Brain microvascular endothelial cell (primary cell): ENCODE results near the gene THYN1.

Experiments
- DNase-seq: peaks from one replicate; pipeline ENCODE4 v3.0.0-alpha.2; 2020
- H3K27ac ChIP-seq: fragments of 250-450 bp; sonication (Bioruptor Pico); 2 replicates; pipeline ENCODE4 v1.5.1; 2020; ENCODE audit warnings: mild to moderate bottlenecking, moderate library complexity
- H3K27me3 ChIP-seq: fragments of 250-450 bp; sonication (Bioruptor Pico); replicated peaks from 2 replicates; pipeline ENCODE4 v1.5.1; 2020; ENCODE audit warnings: mild to moderate bottlenecking
- H3K36me3 ChIP-seq: fragments of 250-450 bp; sonication (Bioruptor Pico); replicated peaks from 2 replicates; pipeline ENCODE4 v1.5.1; 2020; ENCODE audit warnings: mild to moderate bottlenecking
- H3K4me3 ChIP-seq: 2 replicates; pipeline ENCODE4 v1.5.1; 2011; ENCODE audit warnings: low read depth, mild to moderate bottlenecking, control low read depth, low read length, moderate library complexity
- in situ Hi-C: cut with HindIII; loops from 2 replicates; pipeline ENCODE4 v1.10.0; 2017; ENCODE audit warnings: low sequenced_read_pairs, low pct_ligation_motif_present
- TF ChIP-seq, protein P1 (sequence below): IDR thresholded peaks from 2 replicates; pipeline ENCODE4 v1.5.1; 2011; ENCODE audit warnings: low read depth, mild to moderate bottlenecking, moderate library complexity, low read length, control low read depth, inconsistent platforms; ENCODE audit errors: missing control alignments

The THYN1 gene

DNA sequence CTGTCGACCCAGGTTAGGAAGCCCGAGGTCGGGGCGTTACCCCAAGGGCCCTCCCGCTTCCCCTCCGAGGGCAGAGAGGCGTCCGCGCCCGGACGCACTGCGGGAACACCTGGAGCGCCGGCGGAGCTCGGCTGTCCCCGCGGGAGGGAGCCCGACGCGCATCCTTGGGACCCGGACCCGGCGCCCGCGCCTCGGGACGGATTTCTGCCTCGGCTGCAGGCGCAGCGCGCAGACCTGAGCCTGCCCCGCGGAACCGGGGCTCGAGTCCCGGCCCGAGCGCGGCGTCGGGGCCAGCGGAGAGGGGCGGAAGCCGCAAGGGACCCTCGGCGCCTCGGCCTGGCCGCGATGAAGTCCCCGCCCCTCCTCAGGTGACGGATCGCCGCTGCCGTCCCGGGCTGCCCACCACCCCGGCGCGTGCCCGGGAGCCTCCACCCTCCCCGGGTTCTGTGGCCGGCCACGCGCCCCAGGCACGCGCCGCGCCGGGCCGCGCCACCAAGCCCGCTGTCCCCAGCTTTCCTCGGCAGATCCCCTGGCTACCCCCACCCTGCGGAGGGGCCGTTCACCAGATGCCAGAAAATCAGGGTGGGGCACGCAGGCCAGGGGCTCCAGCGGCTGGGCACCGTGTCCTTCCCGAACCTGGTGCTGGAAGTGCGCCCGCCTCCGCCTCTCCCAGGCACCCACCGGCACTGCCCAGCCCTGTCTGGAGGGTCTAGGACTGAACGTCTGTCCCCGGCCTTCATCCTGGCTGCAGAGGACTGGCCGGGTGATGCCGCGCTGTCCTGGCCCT lies 23.4 kb upstream of the THYN1 start:
- Histone ChIP-seq H3K27ac (no peak overlapping the region), H3K4me3 (peak overlapping the region; percentile 32), H3K27me3 (peaks cover 57% of the 10 kb centered on the region), H3K36me3 (no peaks in the 10 kb centered on the region)
- in situ Hi-C loops, result no loop called here
- TF ChIP-seq, protein P1, sequence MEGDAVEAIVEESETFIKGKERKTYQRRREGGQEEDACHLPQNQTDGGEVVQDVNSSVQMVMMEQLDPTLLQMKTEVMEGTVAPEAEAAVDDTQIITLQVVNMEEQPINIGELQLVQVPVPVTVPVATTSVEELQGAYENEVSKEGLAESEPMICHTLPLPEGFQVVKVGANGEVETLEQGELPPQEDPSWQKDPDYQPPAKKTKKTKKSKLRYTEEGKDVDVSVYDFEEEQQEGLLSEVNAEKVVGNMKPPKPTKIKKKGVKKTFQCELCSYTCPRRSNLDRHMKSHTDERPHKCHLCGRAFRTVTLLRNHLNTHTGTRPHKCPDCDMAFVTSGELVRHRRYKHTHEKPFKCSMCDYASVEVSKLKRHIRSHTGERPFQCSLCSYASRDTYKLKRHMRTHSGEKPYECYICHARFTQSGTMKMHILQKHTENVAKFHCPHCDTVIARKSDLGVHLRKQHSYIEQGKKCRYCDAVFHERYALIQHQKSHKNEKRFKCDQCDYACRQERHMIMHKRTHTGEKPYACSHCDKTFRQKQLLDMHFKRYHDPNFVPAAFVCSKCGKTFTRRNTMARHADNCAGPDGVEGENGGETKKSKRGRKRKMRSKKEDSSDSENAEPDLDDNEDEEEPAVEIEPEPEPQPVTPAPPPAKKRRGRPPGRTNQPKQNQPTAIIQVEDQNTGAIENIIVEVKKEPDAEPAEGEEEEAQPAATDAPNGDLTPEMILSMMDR, result no peak
- DNase-seq, result no peak

DNA sequence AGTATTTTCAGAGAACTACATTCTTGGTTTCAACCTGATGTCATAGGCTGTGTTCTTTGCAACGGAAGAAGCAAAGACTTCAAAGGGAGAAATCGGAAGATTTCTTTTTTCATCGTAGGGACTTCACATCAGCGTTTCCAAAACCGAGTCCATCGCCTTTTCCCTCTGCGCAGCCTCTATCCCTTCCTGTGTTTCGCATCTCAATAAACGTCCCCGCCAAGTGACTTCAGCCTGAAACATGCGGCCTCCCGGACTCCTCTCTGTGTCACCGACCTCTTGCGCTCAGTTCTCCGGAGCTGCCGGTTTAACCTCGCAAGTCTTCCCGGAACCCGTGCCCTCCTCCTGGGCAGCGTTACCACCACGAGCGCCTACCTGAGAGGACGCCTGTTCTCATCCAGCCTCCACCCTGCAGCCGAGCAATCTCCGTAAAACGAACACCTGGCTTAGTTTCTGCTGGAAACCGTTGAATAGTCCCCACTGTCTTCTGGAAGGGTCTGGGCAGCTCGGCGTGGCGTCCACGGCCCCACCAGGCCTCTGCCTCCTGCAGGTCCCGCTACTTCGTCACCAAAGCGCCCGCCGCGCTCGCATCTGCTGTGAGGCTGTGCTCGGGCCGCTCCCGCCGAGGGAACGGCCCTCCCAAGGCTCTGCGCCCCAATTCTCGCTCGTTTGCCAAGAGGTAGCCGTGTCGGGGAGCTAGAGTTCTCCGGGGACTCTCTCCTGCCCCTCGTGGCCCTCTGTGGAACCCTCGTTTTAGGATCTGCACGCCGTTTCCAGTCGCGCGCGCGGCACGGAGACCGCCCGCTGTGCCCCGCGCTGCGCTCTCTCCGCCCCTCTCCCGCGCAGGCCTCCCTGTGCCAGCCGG lies 22.6 kb upstream of the THYN1 start, which contains the start of gene GLB1L3:
Gene GLB1L3 (plus strand): TSS at position 846 of the 862 bp plus-strand sequence. CDS start 362 bp downstream, outside the sequence.
- peaks cover 57% of the 10 kb centered on the region for H3K27me3 ChIP-seq

DNA sequence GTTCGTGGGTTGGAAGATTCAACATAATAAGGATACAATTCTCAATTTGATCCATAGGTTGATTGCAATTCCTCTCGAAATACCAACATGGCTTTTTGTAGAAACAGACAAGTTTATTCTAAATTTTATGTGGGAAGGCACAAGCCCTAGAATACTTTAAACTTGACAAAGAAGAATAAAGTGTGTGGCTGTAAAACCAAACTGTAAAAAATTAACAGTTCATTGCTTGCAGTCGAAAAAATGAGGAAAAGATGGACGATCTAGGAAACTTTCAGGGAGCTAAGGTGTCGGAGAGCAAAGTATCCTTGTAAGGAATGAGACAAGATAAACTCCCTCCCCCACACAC lies 22.0 kb upstream of the THYN1 start:
- Histone ChIP-seq H3K36me3 (no peaks in the 10 kb centered on the region), H3K4me3 (no peak overlapping the region), H3K27me3 (peaks cover 57% of the 10 kb centered on the region), H3K27ac (no peak overlapping the region)
- DNase-seq, result no peak
- TF ChIP-seq, protein P1, result no peak
- in situ Hi-C loops, result no loop called here

More for the DNA sequence above, 22.6 kb upstream of the THYN1 start, which contains the start of gene GLB1L3:
- DNase-seq, result no peak
- no peaks in the 10 kb centered on the region for H3K36me3 ChIP-seq
- TF ChIP-seq, protein P1, result peak; percentile 58
- peak within 1 kb of the TSS; percentile 32 for H3K4me3 ChIP-seq
- no peak within 1 kb of the TSS for H3K27ac ChIP-seq
- in situ Hi-C loops, result no loop called here

DNA sequence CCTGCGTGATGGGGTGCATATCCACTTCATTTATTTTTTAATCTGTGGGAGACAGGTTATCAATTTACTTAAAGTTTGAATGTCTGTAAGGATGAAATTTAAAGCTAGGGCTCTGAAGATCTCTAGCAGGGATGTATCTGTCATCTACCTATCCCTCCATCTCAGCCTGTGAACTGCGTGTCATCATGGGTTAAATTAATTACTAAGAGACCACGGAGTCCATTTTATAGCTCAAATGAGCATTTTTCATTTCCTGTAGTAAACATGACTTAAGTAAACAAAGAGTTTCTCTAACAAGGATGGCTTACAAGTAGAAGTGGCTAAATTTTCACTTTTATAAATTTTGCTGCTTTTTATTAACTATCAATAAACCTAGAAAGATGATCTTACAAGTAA lies 20.2 kb upstream of the THYN1 start:
- no peaks in the 10 kb centered on the region for H3K36me3 ChIP-seq
- no peak for DNase-seq
- no peak overlapping the region for H3K27ac ChIP-seq
- H3K4me3 ChIP-seq, result no peak overlapping the region
- H3K27me3 ChIP-seq, result peaks cover 52% of the 10 kb centered on the region
- in situ Hi-C loops, result no loop called here
- TF ChIP-seq, protein P1, result no peak

DNA sequence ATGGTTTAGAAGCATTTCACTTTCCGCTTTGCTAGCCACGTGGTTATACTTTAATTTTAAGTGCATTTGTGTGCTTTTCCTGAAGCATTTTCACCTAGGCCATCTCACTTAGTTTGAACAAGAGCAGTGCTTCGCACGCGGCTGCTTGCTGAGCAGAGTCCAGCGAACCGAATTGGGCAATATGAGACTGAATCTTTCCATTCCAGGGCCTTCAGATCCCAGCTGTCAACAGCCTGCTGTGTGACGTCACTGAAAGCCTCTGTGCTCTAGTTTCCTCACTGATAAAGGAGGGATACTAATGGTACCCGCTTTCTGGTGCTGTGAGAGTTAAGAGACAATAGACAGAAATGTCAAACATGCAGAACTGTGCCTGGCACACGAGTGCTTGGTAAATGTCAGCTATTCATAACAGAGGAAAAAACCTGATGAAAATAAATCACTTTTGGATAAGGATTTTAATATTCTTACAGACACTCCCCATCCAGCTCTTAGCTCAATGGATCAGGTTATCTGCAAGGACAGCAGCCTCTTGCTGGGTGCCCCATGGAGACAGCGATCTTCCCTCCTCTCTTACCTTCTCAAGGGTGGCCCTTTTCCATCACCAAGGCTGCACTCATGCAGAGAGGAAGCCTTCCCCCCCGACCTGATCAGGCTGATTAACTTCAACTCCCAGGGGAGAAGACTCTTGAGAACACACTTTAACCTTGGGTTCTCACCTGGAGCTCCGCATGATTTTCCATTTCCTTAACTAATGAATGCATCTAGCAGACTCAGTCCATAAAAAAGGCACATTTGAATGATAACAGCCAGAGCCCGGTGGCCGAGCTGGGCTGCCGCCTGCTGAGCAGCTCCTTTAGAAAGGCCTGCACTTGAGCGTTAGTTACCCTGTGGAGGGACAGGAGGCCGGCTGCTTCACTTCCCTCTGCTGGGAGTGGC lies 19.5 kb upstream of the THYN1 start:
- no peak for DNase-seq
- peaks cover 46% of the 10 kb centered on the region for H3K27me3 ChIP-seq
- no peak overlapping the region for H3K4me3 ChIP-seq
- no peaks in the 10 kb centered on the region for H3K36me3 ChIP-seq
- TF ChIP-seq, protein P1, result no peak
- in situ Hi-C loops, result no loop called here
- H3K27ac ChIP-seq, result no peak overlapping the region
